HCT116 (cell line): ENCODE results near the gene TAAR5. TPM values are rescaled to one million over a fixed set of nuclear protein-coding genes. Genes with fewer than 3 reads are reported as not detected.

ENCODE experiments used
- ATAC-seq: fragments of 200-7000 bp; cut with Tn5 transposase; 2 replicates; pipeline ENCODE4 v1.9.1; 2020; ENCODE audit warnings: mild to moderate bottlenecking, moderate library complexity
- BruUV-seq: library from RNA; stranded (reverse); fragments of 400-500 nt; replicated peaks from 2 replicates; lab custom pipeline; 2021; lab: Mats Ljungman, UMichigan
- CTCF ChIA-PET: fragments of 300-600 bp; sonication (Branson Sonifier 250); formaldehyde crosslinking; loops from one replicate; lab custom pipeline; 2021; ENCODE audit warnings: antibody characterized with exemption; lab: Charles Lee
- POLR2A ChIA-PET: fragments of 300-600, 350-600 bp; sonication (Branson Sonifier 250); formaldehyde crosslinking; loops from one replicate; lab custom pipeline; 2021; ENCODE audit warnings: antibody characterized with exemption; lab: Charles Lee
- RAD21 ChIA-PET, 2 experiments: fragments of 300-600 bp; sonication (Branson Sonifier 250); formaldehyde crosslinking; loops; one replicate each; lab custom pipeline; 2023; ENCODE audit warnings: low total read pairs in 2 of 2; ENCODE audit not compliant: uncharacterized antibody in 2 of 2, unreplicated experiment in 2 of 2, low non-redundant PET in 1 of 2; lab: Charles Lee
- DNase-seq: peaks from one replicate; pipeline ENCODE4 v3.0.0-alpha.2; 2010; ENCODE audit warnings: low read depth, low spot score
- H2AFZ ChIP-seq: fragments of 200-600 bp; shearing (Covaris generic), sonication (generic); 2 replicates; pipeline ENCODE4 v1.6.1; 2017; ENCODE audit warnings: low read depth, mixed run types, mixed read lengths, antibody characterized with exemption, low read length; ENCODE audit not compliant: poor library complexity, severe bottlenecking
- H3K27ac ChIP-seq: 2 replicates; pipeline ENCODE4 v1.5.1; 2012; ENCODE audit warnings: low read depth, low read length
- H3K27me3 ChIP-seq: fragments of 200-600 bp; sonication (generic); 2 replicates; pipeline ENCODE4 v1.6.1; 2016; ENCODE audit warnings: mixed run types, low read length, mixed read lengths; ENCODE audit not compliant: insufficient read depth
- H3K36me3 ChIP-seq, 2 experiments: fragments of 200-500 bp in 1 of 2; fragments of 200-600 bp in 1 of 2; sonication (Bioruptor generic) in 1 of 2; sonication (generic) in 1 of 2; 2 replicates each; pipeline versions ENCODE4 v1.5.1 to v1.6.1; 2014 to 2016; ENCODE audit warnings: low read length in 2 of 2, inconsistent platforms in 1 of 2, mixed read lengths in 1 of 2, mixed run types in 1 of 2; ENCODE audit not compliant: insufficient read depth in 2 of 2, control insufficient read depth in 1 of 2
- H3K4me1 ChIP-seq, 2 experiments: fragments of 200-600 bp in 1 of 2; sonication (generic) in 1 of 2; 2 replicates each; pipeline versions ENCODE4 v1.5.1 to v1.6.1; 2012 to 2017; ENCODE audit warnings: low read length in 2 of 2, inconsistent platforms in 1 of 2, mild to moderate bottlenecking in 1 of 2, mixed read lengths in 1 of 2, mixed run types in 1 of 2, moderate library complexity in 1 of 2; ENCODE audit not compliant: insufficient read depth in 2 of 2, control insufficient read depth in 1 of 2
- H3K4me2 ChIP-seq: fragments of 200-600 bp; sonication (generic); 2 replicates; pipeline ENCODE4 v1.6.1; 2017; ENCODE audit warnings: mixed run types, low read length, mixed read lengths
- H3K4me3 ChIP-seq, 2 experiments: fragments of 200-600 bp in 1 of 2; sonication (generic) in 1 of 2; replicated peaks in 1 of 2; 2 replicates each; pipeline ENCODE4 v1.5.1; 2011 to 2016; ENCODE audit warnings: low read length in 2 of 2, control low read depth in 1 of 2, low read depth in 1 of 2, mild to moderate bottlenecking in 1 of 2, mixed read lengths in 1 of 2, mixed run types in 1 of 2
- H3K79me2 ChIP-seq: fragments of 200-600 bp; sonication (generic); 2 replicates; pipeline ENCODE4 v1.6.1; 2017; ENCODE audit warnings: mild to moderate bottlenecking, mixed run types, low read length, moderate library complexity, mixed read lengths; ENCODE audit not compliant: insufficient read depth
- H3K9ac ChIP-seq: fragments of 200-600 bp; sonication (generic); 2 replicates; pipeline ENCODE4 v1.6.1; 2016; ENCODE audit warnings: low read length, mixed read lengths
- H3K9me2 ChIP-seq: fragments of 200-600 bp; sonication (generic), shearing (Covaris generic); 2 replicates; pipeline ENCODE4 v1.6.1; 2017; ENCODE audit warnings: mixed run types, mild to moderate bottlenecking, moderate library complexity; ENCODE audit not compliant: insufficient read depth
- H3K9me3 ChIP-seq, 2 experiments: fragments of 200-500 bp in 1 of 2; fragments of 200-600 bp in 1 of 2; sonication (Bioruptor generic) in 1 of 2; sonication (generic) in 1 of 2; 2 replicates each; pipeline ENCODE4 v1.6.1; 2014 to 2017; ENCODE audit warnings: low read length in 2 of 2, mixed read lengths in 2 of 2, inconsistent platforms in 1 of 2, low read depth in 1 of 2, mild to moderate bottlenecking in 1 of 2, mixed run types in 1 of 2, moderate library complexity in 1 of 2; ENCODE audit not compliant: control insufficient read depth in 1 of 2, insufficient read depth in 1 of 2
- H4K20me1 ChIP-seq: fragments of 200-600 bp; sonication (generic), shearing (Covaris generic); 2 replicates; pipeline ENCODE4 v1.6.1; 2017; ENCODE audit warnings: mixed run types, mild to moderate bottlenecking, moderate library complexity; ENCODE audit not compliant: insufficient read depth
- CBX3 ChIP-seq: IDR thresholded peaks from 2 replicates; pipeline ENCODE4 v1.6.1; 2012; ENCODE audit warnings: low read depth
- EGR1 ChIP-seq: IDR thresholded peaks from 2 replicates; pipeline ENCODE4 v1.6.1; 2012; ENCODE audit warnings: low read depth
- EZH2 ChIP-seq: fragments of 200-600 bp; sonication (generic); IDR thresholded peaks from 2 replicates; pipeline ENCODE4 v1.6.1; 2017; ENCODE audit warnings: antibody characterized with exemption, mixed run types
- EZH2phosphoT487 ChIP-seq: fragments of 200-600 bp; IDR thresholded peaks from 2 replicates; pipeline ENCODE4 v1.6.1; 2018; ENCODE audit warnings: antibody characterized with exemption, borderline replicate concordance
- POLR2AphosphoS5 ChIP-seq: IDR thresholded peaks from 2 replicates; pipeline ENCODE4 v1.6.1; 2011; ENCODE audit warnings: mild to moderate bottlenecking, low read depth, low read length, moderate library complexity
- RAD21 ChIP-seq: IDR thresholded peaks from 2 replicates; pipeline ENCODE4 v1.6.1; 2012; ENCODE audit warnings: low read depth, mild to moderate bottlenecking
- SIN3A ChIP-seq: IDR thresholded peaks from 2 replicates; pipeline ENCODE4 v1.6.1; 2012; ENCODE audit warnings: low read depth
- SRF ChIP-seq: IDR thresholded peaks from 2 replicates; pipeline ENCODE4 v1.6.1; 2012; ENCODE audit warnings: low read depth
- TCF7L2 ChIP-seq: IDR thresholded peaks from 2 replicates; pipeline ENCODE4 v1.7.0; 2011; ENCODE audit warnings: borderline replicate concordance, inconsistent platforms; ENCODE audit not compliant: insufficient read depth, insufficient read length; ENCODE audit errors: extremely low read depth
- YY1 ChIP-seq: IDR thresholded peaks from 2 replicates; pipeline ENCODE4 v1.6.1; 2011; ENCODE audit warnings: low read length, low read depth, moderate library complexity, mild to moderate bottlenecking; ENCODE audit not compliant: insufficient replicate concordance; ENCODE audit errors: extremely low read depth
- ZFX ChIP-seq: fragments of 450-650 bp; IDR thresholded peaks from 2 replicates; pipeline ENCODE4 v1.6.1; 2017
- ZNF274 ChIP-seq: fragments of 200-500 bp; sonication (Bioruptor generic); IDR thresholded peaks from 2 replicates; pipeline ENCODE4 v1.6.1; 2014; ENCODE audit warnings: mild to moderate bottlenecking, low read depth, low read length, inconsistent platforms
- intact Hi-C: fragments of 100-400 bp; cut with micrococcal nuclease; formaldehyde crosslinking; loops from 2 replicates; pipeline ENCODE4 v1.10.0; 2022
- total RNA-seq: library from RNA; stranded (reverse); gene quantifications from one replicate; pipeline ENCODE4 v1.2.1, GENCODE V29; 2021; ENCODE audit not compliant: unreplicated experiment
- TF ChIP-seq, protein P1 (sequence below), 3 experiments: fragments of 200-600 bp in 1 of 3; sonication (generic) in 1 of 3; IDR thresholded peaks in 2 of 3; conservative IDR thresholded peaks in 1 of 3; 2 replicates each; pipeline ENCODE4 v1.5.1; 2012 to 2017; ENCODE audit warnings: low read depth in 2 of 3, low read length in 2 of 3, antibody characterized with exemption in 1 of 3, borderline replicate concordance in 1 of 3, control low read depth in 1 of 3, mild to moderate bottlenecking in 1 of 3, mixed read lengths in 1 of 3, mixed run types in 1 of 3, moderate library complexity in 1 of 3; ENCODE audit not compliant: insufficient read depth in 1 of 3
- TF ChIP-seq, protein P2 (sequence below): IDR thresholded peaks from 2 replicates; pipeline ENCODE4 v1.6.1; 2011; ENCODE audit warnings: mild to moderate bottlenecking, low read length, moderate library complexity; ENCODE audit not compliant: insufficient replicate concordance; ENCODE audit errors: extremely low read depth
- TF ChIP-seq, protein P3 (sequence below): IDR thresholded peaks from 2 replicates; pipeline ENCODE4 v1.6.1; 2012; ENCODE audit warnings: low read depth

The TAAR5 gene
- total RNA-seq, 1 experiment from 2014 or later: not detected

DNA sequence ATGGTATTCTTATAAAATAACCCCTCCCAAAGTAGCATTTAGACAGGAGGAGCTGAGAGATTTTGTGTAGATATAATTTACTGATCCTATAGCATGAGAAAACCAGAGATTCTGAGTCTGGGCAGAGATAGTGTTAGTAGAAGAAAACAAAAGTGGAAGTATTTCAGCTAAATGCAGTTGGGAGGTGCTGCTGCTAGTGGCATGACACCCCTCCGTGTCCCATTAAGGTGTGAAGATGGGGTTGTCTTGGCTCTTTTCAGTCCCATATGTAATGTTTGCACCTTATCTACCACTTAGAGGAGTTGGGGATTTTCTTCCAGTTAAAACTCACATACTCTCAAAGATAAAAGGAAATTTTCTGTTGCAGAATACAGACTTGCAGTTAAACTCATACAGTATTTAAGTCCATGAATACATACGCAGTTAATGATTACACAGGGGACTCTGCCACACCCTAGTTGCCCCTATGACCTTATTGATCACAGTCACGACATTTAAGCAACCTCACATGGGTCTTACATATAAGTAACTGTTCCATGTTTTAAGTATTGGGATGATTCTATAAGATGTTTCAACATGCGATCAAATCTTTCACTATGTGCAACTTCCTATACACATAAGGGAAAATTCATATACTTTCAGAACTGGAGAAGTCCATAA lies 23.0 kb upstream of the TAAR5 start:
- no peak for DNase-seq
- Histone ChIP-seq H3K36me3 (no peaks in the 10 kb centered on the region), H3K27ac (no peak overlapping the region), H3K9me3 (no peaks in the 10 kb centered on the region), H3K9ac (no peak overlapping the region), H3K4me1 (peaks cover 0 to 6% of the 10 kb centered on the region in 2 experiments; a peak in 1 of 4 replicates), H3K4me3 (no peak overlapping the region), H3K27me3 (no peaks in the 10 kb centered on the region), H3K4me2 (no peak overlapping the region), H3K79me2 (no peaks in the 10 kb centered on the region), H2AFZ (no peak overlapping the region), H3K9me2 (no peaks in the 10 kb centered on the region), H4K20me1 (no peaks in the 10 kb centered on the region)
- BruUV-seq: no TSS peak
- no peak for TF ChIP-seq EZH2
- TF ChIP-seq, protein P1, sequence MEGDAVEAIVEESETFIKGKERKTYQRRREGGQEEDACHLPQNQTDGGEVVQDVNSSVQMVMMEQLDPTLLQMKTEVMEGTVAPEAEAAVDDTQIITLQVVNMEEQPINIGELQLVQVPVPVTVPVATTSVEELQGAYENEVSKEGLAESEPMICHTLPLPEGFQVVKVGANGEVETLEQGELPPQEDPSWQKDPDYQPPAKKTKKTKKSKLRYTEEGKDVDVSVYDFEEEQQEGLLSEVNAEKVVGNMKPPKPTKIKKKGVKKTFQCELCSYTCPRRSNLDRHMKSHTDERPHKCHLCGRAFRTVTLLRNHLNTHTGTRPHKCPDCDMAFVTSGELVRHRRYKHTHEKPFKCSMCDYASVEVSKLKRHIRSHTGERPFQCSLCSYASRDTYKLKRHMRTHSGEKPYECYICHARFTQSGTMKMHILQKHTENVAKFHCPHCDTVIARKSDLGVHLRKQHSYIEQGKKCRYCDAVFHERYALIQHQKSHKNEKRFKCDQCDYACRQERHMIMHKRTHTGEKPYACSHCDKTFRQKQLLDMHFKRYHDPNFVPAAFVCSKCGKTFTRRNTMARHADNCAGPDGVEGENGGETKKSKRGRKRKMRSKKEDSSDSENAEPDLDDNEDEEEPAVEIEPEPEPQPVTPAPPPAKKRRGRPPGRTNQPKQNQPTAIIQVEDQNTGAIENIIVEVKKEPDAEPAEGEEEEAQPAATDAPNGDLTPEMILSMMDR (IDR thresholded peaks at IDR 0.05 in 2 of 3, conservative IDR thresholded peaks at IDR 0.05 in 1 of 3; ENCODE audit: borderline replicate concordance in 1 of 3, insufficient read depth in 1 of 3, low read depth in 2 of 3, low read length in 2 of 3): no peak
- TF ChIP-seq ZNF274: no peak
- TF ChIP-seq, protein P2, sequence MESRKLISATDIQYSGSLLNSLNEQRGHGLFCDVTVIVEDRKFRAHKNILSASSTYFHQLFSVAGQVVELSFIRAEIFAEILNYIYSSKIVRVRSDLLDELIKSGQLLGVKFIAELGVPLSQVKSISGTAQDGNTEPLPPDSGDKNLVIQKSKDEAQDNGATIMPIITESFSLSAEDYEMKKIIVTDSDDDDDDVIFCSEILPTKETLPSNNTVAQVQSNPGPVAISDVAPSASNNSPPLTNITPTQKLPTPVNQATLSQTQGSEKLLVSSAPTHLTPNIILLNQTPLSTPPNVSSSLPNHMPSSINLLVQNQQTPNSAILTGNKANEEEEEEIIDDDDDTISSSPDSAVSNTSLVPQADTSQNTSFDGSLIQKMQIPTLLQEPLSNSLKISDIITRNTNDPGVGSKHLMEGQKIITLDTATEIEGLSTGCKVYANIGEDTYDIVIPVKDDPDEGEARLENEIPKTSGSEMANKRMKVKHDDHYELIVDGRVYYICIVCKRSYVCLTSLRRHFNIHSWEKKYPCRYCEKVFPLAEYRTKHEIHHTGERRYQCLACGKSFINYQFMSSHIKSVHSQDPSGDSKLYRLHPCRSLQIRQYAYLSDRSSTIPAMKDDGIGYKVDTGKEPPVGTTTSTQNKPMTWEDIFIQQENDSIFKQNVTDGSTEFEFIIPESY: no peak
- no peak for TF ChIP-seq POLR2AphosphoS5
- TF ChIP-seq, protein P3, sequence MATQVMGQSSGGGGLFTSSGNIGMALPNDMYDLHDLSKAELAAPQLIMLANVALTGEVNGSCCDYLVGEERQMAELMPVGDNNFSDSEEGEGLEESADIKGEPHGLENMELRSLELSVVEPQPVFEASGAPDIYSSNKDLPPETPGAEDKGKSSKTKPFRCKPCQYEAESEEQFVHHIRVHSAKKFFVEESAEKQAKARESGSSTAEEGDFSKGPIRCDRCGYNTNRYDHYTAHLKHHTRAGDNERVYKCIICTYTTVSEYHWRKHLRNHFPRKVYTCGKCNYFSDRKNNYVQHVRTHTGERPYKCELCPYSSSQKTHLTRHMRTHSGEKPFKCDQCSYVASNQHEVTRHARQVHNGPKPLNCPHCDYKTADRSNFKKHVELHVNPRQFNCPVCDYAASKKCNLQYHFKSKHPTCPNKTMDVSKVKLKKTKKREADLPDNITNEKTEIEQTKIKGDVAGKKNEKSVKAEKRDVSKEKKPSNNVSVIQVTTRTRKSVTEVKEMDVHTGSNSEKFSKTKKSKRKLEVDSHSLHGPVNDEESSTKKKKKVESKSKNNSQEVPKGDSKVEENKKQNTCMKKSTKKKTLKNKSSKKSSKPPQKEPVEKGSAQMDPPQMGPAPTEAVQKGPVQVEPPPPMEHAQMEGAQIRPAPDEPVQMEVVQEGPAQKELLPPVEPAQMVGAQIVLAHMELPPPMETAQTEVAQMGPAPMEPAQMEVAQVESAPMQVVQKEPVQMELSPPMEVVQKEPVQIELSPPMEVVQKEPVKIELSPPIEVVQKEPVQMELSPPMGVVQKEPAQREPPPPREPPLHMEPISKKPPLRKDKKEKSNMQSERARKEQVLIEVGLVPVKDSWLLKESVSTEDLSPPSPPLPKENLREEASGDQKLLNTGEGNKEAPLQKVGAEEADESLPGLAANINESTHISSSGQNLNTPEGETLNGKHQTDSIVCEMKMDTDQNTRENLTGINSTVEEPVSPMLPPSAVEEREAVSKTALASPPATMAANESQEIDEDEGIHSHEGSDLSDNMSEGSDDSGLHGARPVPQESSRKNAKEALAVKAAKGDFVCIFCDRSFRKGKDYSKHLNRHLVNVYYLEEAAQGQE: no peak
- TF ChIP-seq EZH2phosphoT487: no peak
- no peak for TF ChIP-seq CBX3
- TF ChIP-seq EGR1: no peak
- no peak for TF ChIP-seq SRF
- no peak for TF ChIP-seq ZFX
- TF ChIP-seq SIN3A: no peak
- TF ChIP-seq TCF7L2: no peak
- no peak for TF ChIP-seq RAD21
- no peak for TF ChIP-seq YY1
- ChIA-PET POLR2A (no interaction called here), CTCF (no interaction called here), RAD21 (no interaction called here)
- no peak for ATAC-seq
- intact Hi-C loops: no loop called here
